ENCODE results near the gene TMPRSS6.

DNA sequence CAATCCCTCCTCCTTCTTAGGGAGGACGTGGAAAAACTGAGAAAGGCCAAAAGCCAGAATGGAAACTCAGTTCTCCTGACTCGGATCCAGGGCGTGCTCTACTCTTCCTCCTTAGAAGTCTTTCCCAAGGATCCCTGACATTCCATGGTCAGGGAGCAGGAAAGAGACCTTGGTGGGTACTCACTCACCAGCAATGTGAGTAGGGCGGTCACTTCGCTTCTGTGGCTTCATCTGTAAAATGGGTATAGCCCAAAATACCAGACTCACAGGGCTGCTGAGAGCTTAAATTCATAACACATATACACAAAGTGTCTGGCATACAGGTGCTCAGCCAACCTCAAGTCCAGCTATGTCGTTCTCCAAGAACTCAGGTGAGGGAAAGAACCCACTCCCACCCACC, 58.6 kb downstream of the TMPRSS6 start:
- TF ChIP-seq, protein P1, sequence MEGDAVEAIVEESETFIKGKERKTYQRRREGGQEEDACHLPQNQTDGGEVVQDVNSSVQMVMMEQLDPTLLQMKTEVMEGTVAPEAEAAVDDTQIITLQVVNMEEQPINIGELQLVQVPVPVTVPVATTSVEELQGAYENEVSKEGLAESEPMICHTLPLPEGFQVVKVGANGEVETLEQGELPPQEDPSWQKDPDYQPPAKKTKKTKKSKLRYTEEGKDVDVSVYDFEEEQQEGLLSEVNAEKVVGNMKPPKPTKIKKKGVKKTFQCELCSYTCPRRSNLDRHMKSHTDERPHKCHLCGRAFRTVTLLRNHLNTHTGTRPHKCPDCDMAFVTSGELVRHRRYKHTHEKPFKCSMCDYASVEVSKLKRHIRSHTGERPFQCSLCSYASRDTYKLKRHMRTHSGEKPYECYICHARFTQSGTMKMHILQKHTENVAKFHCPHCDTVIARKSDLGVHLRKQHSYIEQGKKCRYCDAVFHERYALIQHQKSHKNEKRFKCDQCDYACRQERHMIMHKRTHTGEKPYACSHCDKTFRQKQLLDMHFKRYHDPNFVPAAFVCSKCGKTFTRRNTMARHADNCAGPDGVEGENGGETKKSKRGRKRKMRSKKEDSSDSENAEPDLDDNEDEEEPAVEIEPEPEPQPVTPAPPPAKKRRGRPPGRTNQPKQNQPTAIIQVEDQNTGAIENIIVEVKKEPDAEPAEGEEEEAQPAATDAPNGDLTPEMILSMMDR (IDR thresholded peaks at IDR 0.05) = no peak
- TF ChIP-seq POLR2A (IDR thresholded peaks at IDR 0.05) = no peak

Data from right lobe of liver (tissue), 4 donors.